Keratinocyte (primary cell): ENCODE measurements around the gene LINGO1.

Source experiments
- EZH2 ChIP-seq: IDR thresholded peaks from one replicate; pipeline ENCODE4 v1.6.1; 2012; ENCODE audit warnings: inconsistent platforms, mild to moderate bottlenecking, low read length, moderate library complexity
- TF ChIP-seq, protein P1 (sequence below), 3 experiments: IDR thresholded peaks in 1 of 3; conservative IDR thresholded peaks in 1 of 3; optimal IDR thresholded peaks in 1 of 3; 2 replicates in 2 of 3; 3 replicates in 1 of 3; pipeline versions ENCODE3 to v1.5.1; 2011; ENCODE audit warnings: low read length in 3 of 3, mild to moderate bottlenecking in 3 of 3, moderate library complexity in 2 of 3, control low read depth in 1 of 3, inconsistent platforms in 1 of 3; ENCODE audit not compliant: insufficient read depth in 2 of 3; ENCODE audit errors: extremely low read depth in 1 of 3

DNA sequence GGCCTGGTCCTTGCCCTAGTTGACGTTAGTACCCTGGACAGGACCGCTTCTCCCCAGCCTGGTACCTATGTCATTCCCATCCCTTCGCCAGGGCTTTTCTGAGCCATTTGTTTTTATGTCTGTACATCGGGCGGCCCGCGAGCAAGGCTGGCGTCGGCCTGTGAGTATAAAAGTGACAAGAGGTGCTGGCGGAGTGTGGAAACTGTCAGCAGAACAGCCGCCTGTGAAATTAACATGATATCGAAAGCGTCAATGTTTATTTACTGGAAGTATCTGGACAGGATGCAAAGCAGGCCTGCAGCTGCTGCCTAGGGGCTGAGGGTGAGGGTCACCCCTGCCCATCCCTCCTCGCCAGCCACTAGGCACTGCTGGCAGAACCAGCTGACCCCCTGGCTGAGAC, 33.4 kb downstream of the LINGO1 start:
- TF ChIP-seq, protein P1, sequence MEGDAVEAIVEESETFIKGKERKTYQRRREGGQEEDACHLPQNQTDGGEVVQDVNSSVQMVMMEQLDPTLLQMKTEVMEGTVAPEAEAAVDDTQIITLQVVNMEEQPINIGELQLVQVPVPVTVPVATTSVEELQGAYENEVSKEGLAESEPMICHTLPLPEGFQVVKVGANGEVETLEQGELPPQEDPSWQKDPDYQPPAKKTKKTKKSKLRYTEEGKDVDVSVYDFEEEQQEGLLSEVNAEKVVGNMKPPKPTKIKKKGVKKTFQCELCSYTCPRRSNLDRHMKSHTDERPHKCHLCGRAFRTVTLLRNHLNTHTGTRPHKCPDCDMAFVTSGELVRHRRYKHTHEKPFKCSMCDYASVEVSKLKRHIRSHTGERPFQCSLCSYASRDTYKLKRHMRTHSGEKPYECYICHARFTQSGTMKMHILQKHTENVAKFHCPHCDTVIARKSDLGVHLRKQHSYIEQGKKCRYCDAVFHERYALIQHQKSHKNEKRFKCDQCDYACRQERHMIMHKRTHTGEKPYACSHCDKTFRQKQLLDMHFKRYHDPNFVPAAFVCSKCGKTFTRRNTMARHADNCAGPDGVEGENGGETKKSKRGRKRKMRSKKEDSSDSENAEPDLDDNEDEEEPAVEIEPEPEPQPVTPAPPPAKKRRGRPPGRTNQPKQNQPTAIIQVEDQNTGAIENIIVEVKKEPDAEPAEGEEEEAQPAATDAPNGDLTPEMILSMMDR (optimal IDR thresholded peaks at IDR 0.05 in 1 of 3, IDR thresholded peaks at IDR 0.05 in 1 of 3, conservative IDR thresholded peaks at IDR 0.05 in 1 of 3; ENCODE audit: extremely low read depth in 1 of 3, insufficient read depth in 2 of 3, low read length in 3 of 3) = no peak
- TF ChIP-seq EZH2 = no peak
